Heart right ventricle (tissue), 16 donors: ENCODE data around the gene SEMA5A. TPM values are rescaled to one million over a fixed set of nuclear protein-coding genes. Genes with fewer than 3 reads are reported as not detected.

ENCODE experiments used
- ATAC-seq, 8 donors: fragments of 200-7000 bp; cut with Tn5 transposase; one replicate each; pipeline ENCODE4 v1.9.1; 2020; ENCODE audit warnings: mild to moderate bottlenecking in 8 of 8, moderate library complexity in 8 of 8, moderate number of reproducible peaks in 1 of 8
- DNase-seq, 2 donors: peaks; one replicate each; pipeline ENCODE4 v3.0.0-alpha.2; 2020
- H3K27ac ChIP-seq, 10 donors: fragments of 200-600 bp; sonication (generic) in 2 of 10; one replicate each; pipeline versions ENCODE4 v1.5.0 to v1.8.0; 2020 to 2022; ENCODE audit warnings: mild to moderate bottlenecking in 3 of 10
- H3K27me3 ChIP-seq, 7 donors: fragments of 200-600 bp; one replicate each; pipeline ENCODE4 v1.8.0; 2021 to 2022; ENCODE audit warnings: mild to moderate bottlenecking in 2 of 7
- H3K36me3 ChIP-seq, 9 donors: fragments of 200-600 bp; sonication (generic) in 1 of 9; one replicate each; pipeline versions ENCODE4 v1.5.0 to v1.8.0; 2020 to 2022; ENCODE audit warnings: mild to moderate bottlenecking in 2 of 9
- H3K4me1 ChIP-seq, 9 donors: fragments of 200-600 bp; sonication (generic) in 1 of 9; one replicate each; pipeline versions ENCODE4 v1.5.0 to v1.8.0; 2020 to 2022; ENCODE audit warnings: mild to moderate bottlenecking in 4 of 9
- H3K4me3 ChIP-seq, 10 donors: fragments of 200-600 bp; sonication (generic) in 2 of 10; one replicate each; pipeline versions ENCODE4 v1.5.0 to v1.8.0; 2020 to 2022; ENCODE audit warnings: mild to moderate bottlenecking in 7 of 10, moderate library complexity in 2 of 10
- H3K9me3 ChIP-seq, 11 donors: fragments of 200-600 bp in 10 of 11; sonication (generic) in 2 of 11; one replicate each; pipeline versions ENCODE4 v1.5.0 to v1.8.0; 2013 to 2022; ENCODE audit warnings: mild to moderate bottlenecking in 2 of 11, control low read depth in 1 of 11, moderate library complexity in 1 of 11
- WGBS, 2 donors: extraction: QIAGEN DNeasy Blood & Tissue Kit; methylation state at CpG; one replicate each; pipeline ENCODE4 v1.1.7; 2013; ENCODE audit warnings: inconsistent platforms in 1 of 2; 5-methylcytosine and 5-hydroxymethylcytosine counted together
- intact Hi-C, 10 donors: fragments of 100-400 bp; cut with DNase I; formaldehyde crosslinking; loops; one replicate each; pipeline versions ENCODE4 v1.11.1 to v1.14.2; 2022
- polyA plus RNA-seq, 2 donors: library from polyadenylated mRNA; stranded (reverse); fragments of 200-250 nt; gene quantifications; one replicate each; pipeline ENCODE4 v1.2.3, GENCODE V29; 2013
- total RNA-seq, 10 donors: library from RNA; stranded (reverse); fragmentation: NEBNext Ultra II Directional in 3 of 10; extraction: Animal tissue kit (Norgen Biotek cat#: 25700) in 3 of 10; gene quantifications; one replicate each; pipeline versions ENCODE4 v1.2.1 to v1.2.4, GENCODE V29; 2021 to 2023
- TF ChIP-seq, protein P1 (sequence below), 9 donors: fragments of 200-600 bp; sonication (generic) in 2 of 9; IDR thresholded peaks; one replicate each; pipeline versions ENCODE4 v1.5.0 to v1.8.0; 2021 to 2022; ENCODE audit warnings: antibody characterized with exemption in 9 of 9, mild to moderate bottlenecking in 5 of 9, moderate library complexity in 1 of 9
- donor health status: Arrhythmogenic right ventricular cardiomyopathy.
- donor health status: ischemic (EF 13 %, LVEDD 7.1; RV severe dilation, severe dysfunction).
- donor health status: healthy with polysubstance abuse.
- donor health status: DM: no; HTN: yes; CAD: no.
- donor health status: DM: no; HTN: no; CAD: no.
- donor health status: ischemic (EF 25% LVEDD 6.9; RV normal size, moderate dysfunction).
- donor health status: ischemic (EF 25% LVEDD 5.7; RV mildly dilated, moderate dysfunction).
- donor health status: healthy.
- donor health status: DM: yes; HTN: yes; CAD: no.
- donor health status: Ischemic cardiomyopathy.
- donor health status: ischemic (EF 35%, LVEDD 5.7; RV mildly dilated, moderate dysfunction).
- donor health status: nonischemic (EF 11% LVEDD 7.7; RV severe dilation, severe dysfunction).
- donor health status: DM: yes; HTN: yes; CAD: no.
- donor health status: PGD.
- donor health status: ischemic (EF 29% LVEDD 5.4; RV normal size, mild dysfunction).
- donor health status: nonischemic (EF 23%, LVEDD 6.1; RV moderate dilation, normal function).

SEMA5A gene
- total and polyA plus RNA-seq, 12 donors: 1.9 to 71.5 (median 48.0) TPM

DNA sequence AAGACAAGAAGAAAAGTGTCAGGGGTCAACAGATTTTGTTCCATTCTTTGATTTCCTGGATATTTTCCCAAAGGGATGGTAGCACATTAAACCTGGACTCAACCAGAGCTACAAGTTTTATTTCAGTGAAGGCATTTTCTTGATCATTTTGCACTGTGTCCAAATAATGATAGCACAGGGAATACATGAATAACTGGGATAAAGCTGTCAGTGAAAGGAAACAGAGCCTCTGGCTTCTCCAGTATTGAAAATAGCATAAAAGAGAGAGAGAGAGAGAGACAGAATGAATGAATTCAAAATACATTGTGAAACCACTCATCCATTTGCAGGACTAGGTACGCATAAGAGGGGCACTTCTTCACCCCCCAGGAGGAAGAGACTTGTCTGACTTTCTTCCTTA is 43.0 kb downstream of the SEMA5A start:
- no peaks in the 10 kb centered on the region for H3K9me3 ChIP-seq
- peak; percentile 19 to 80 (median 60) for ATAC-seq
- H3K4me1 ChIP-seq: peaks cover 0 to 60% (median 30%) of the 10 kb centered on the region in 9 donors
- peak overlapping the region in 8 of 10 donors; percentile 32 to 83 (median 68) for H3K27ac ChIP-seq
- DNase-seq: no peak
- no peaks in the 10 kb centered on the region for H3K36me3 ChIP-seq
- no peaks in the 10 kb centered on the region for H3K27me3 ChIP-seq
- no peak overlapping the region for H3K4me3 ChIP-seq
- WGBS, 2 donors: 40 to 61% methylated on average over 1 of the region's 1 CpG
- TF ChIP-seq, protein P1, sequence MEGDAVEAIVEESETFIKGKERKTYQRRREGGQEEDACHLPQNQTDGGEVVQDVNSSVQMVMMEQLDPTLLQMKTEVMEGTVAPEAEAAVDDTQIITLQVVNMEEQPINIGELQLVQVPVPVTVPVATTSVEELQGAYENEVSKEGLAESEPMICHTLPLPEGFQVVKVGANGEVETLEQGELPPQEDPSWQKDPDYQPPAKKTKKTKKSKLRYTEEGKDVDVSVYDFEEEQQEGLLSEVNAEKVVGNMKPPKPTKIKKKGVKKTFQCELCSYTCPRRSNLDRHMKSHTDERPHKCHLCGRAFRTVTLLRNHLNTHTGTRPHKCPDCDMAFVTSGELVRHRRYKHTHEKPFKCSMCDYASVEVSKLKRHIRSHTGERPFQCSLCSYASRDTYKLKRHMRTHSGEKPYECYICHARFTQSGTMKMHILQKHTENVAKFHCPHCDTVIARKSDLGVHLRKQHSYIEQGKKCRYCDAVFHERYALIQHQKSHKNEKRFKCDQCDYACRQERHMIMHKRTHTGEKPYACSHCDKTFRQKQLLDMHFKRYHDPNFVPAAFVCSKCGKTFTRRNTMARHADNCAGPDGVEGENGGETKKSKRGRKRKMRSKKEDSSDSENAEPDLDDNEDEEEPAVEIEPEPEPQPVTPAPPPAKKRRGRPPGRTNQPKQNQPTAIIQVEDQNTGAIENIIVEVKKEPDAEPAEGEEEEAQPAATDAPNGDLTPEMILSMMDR (IDR thresholded peaks at IDR 0.05): no peak
- intact Hi-C loops: loop anchor here in 2 of 10 donors (5.0 kb wide), 2 partner anchors 39 to 114 kb away; no protein-coding TSS in a partner anchor

DNA sequence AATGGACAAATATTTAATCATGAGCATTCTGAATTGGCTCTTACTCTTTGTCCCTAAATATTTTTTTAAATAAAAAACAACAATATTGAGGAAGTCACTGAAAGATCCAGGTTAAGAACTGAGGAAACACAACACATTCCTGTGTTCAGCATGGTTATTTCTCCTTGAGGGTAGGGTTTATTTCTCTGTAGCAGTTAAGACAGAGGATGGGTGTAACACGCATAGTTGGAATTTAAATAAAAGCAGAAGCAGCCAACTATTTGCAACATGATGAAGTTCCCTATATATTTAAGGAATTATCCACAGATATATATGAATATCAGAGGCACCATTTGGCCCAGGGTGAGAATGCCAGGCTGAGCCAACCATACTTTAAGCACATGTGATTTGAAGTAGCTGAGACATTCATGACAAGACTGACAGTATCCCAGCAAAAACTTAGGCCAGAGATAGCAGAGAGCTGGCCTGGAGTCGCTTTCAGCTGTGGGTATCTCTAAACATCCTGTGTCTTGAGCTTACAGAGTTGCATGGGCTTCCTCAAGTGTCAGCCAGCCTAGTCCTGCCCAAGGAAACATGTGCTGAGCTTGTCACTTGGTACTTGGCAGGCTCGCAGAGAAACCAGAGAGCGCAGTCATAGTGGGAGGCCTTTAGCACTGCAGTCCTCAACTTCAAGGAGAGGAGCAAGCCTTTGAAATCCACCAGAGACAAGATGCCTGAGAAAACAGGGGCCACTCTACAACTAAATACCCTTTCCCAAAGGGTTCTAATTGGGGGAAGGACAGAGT is 43.6 kb downstream of the SEMA5A start:
- ATAC-seq: peak; percentile 68 to 90 (median 84)
- H3K9me3 ChIP-seq: no peaks in the 10 kb centered on the region
- no peaks in the 10 kb centered on the region for H3K36me3 ChIP-seq
- peaks cover 0 to 60% (median 30%) of the 10 kb centered on the region in 9 donors for H3K4me1 ChIP-seq
- TF ChIP-seq, protein P1 (IDR thresholded peaks at IDR 0.05): no peak
- intact Hi-C loops: loop anchor here in 2 of 10 donors (5.0 kb wide), 2 partner anchors 40 to 115 kb away; no protein-coding TSS in a partner anchor
- peak in 1 of 2 donors; percentile 31 for DNase-seq
- H3K27me3 ChIP-seq: no peaks in the 10 kb centered on the region
- no peak overlapping the region for H3K4me3 ChIP-seq
- 33 to 45% methylated on average over 4 of the region's 4 CpGs for WGBS, 2 donors
- H3K27ac ChIP-seq: peak overlapping the region in 8 of 10 donors; percentile 32 to 83 (median 68)

DNA sequence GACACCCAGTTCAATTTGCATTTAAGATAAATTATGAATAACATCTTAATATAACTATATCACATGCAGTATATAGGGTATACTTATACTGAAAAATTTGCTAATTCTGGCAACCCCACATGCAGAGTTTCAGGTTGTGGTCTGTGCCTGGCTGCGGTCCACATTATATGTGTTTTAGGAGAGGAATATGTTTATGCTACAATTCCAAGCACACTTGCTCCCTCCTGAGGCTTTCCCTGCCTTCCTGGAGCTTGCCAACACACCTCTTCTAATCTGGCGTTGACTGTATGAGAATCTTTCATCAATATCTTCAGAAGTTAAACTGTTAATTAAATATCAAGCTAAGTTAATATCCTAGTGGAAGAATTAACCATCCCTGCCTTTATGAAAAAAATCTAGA is 45.2 kb downstream of the SEMA5A start:
- Histone ChIP-seq H3K4me3 (no peak overlapping the region), H3K4me1 (peaks cover 0 to 60% (median 34%) of the 10 kb centered on the region in 9 donors), H3K36me3 (no peaks in the 10 kb centered on the region), H3K27ac (no peak overlapping the region), H3K27me3 (no peaks in the 10 kb centered on the region), H3K9me3 (no peaks in the 10 kb centered on the region)
- WGBS, 2 donors: 74 to 76% methylated on average over 2 of the region's 2 CpGs
- ATAC-seq: no peak
- intact Hi-C loops: loop anchor here in 2 of 10 donors (5.0 kb wide), 2 partner anchors 42 to 117 kb away; no protein-coding TSS in a partner anchor
- TF ChIP-seq, protein P1 (IDR thresholded peaks at IDR 0.05): no peak
- DNase-seq: no peak

DNA sequence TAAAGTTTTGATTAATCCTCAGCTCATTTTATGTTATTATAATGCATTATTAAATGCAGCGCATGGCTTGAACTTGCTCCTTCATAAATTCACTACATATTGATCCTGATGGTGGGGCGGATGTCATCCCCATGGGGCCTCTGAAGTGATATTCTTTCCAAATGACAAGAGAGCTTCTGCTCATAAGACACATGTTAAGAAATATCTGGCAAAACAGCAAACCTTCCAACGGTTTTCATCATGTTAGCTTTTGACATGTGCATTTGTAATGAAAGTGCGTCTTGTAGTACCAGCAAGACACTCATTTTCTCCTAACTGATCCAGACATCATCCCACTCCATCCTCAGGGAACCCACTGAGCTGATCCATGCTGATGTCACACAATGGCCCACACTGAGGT is 45.7 kb downstream of the SEMA5A start:
- no peaks in the 10 kb centered on the region for H3K36me3 ChIP-seq
- no peak overlapping the region for H3K27ac ChIP-seq
- no peak for ATAC-seq
- no peaks in the 10 kb centered on the region for H3K9me3 ChIP-seq
- no peak overlapping the region for H3K4me3 ChIP-seq
- 72% methylated on average over 4 of the region's 4 CpGs for WGBS, 2 donors
- DNase-seq: no peak
- no peaks in the 10 kb centered on the region for H3K27me3 ChIP-seq
- H3K4me1 ChIP-seq: peaks cover 0 to 56% (median 34%) of the 10 kb centered on the region in 9 donors
- TF ChIP-seq, protein P1 (IDR thresholded peaks at IDR 0.05): no peak
- intact Hi-C loops: loop anchor here in 2 of 10 donors (5.0 kb wide), 2 partner anchors 42 to 117 kb away; no protein-coding TSS in a partner anchor
